Neural progenitor cell (in vitro differentiated cells): ENCODE data around the gene KIF2C.

ENCODE experiments used
- CTCF ChIP-seq: fragments of 200-600 bp; sonication (generic); IDR thresholded peaks from 2 replicates; pipeline ENCODE4 v1.5.1; 2017; ENCODE audit warnings: antibody characterized with exemption, mild to moderate bottlenecking
- EZH2 ChIP-seq: fragments of 200-600 bp; sonication (generic); IDR thresholded peaks from 2 replicates; pipeline ENCODE4 v1.6.1; 2017; ENCODE audit warnings: antibody characterized with exemption, mild to moderate bottlenecking, moderate library complexity

DNA sequence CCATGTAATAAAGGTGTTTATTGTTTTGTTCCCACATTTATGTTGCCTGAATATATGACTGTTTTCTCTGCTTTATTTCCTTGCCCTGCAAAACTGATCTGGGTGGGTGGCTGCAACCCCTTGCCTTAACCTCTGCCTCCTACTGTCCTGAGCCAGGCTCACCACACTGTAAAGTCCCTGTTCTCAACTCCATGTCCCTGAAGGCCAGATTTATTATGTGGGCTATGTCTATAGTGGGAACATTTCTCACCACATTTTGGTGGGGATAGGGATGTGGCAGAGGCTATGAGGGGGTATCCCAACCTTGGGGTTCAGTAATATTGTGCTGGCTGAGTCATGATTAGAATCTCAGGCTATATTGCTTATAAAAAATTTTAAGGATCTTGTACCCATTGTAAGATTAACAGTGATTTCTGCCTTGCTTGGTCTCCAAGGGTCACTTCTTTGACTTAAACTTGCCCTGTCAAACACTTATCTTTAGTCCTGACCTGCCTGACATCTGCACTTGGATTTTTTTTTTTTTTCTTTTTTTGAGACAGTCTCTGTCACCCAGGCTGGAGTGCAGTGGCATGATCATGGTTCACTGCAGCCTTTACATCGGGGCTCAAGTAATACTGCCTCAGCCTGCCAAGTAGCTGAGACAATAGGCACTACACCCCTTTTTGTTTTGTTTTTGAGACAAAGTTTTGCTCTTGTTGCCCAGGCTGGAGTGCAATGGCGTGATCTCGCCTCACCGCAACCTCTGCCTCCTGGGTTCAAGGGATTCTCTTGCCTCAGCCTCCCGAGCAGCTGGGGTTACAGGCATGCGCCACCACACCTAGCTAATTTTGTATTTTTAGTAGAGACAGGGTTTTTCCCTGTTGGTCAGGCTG lies 39.3 kb downstream of the KIF2C start:
- TF ChIP-seq CTCF (no peak), EZH2 (no peak)
